T-helper 17 cell (primary cell): ENCODE results near the gene GKN1. TPM values are rescaled to one million over a fixed set of nuclear protein-coding genes. Genes with fewer than 3 reads are reported as not detected.

ENCODE experiments used
- ATAC-seq: fragments of 150-1000 bp; cut with Tn5 transposase; 2 replicates; pipeline ENCODE4 v1.10.0; 2021; ENCODE audit warnings: mild to moderate bottlenecking, moderate library complexity
- DNase-seq, 3 donors: peaks; one replicate each; pipeline versions ENCODE4 v3.0.0 to v3.0.0-alpha.2; 2020 to 2021
- H3K9me3 ChIP-seq: one replicate; pipeline ENCODE4 v1.7.0; 2013; ENCODE audit warnings: low read length, mild to moderate bottlenecking; ENCODE audit not compliant: control insufficient read depth, poor library complexity, severe bottlenecking
- H3K27ac Mint-ChIP-seq: one replicate; pipeline ENCODE4 v1.8.0; 2022; ENCODE audit warnings: mild to moderate bottlenecking, moderate library complexity, mixed read lengths
- H3K27me3 Mint-ChIP-seq: one replicate; pipeline ENCODE4 v1.8.0; 2022; ENCODE audit warnings: mixed read lengths
- H3K36me3 Mint-ChIP-seq: one replicate; pipeline ENCODE4 v1.8.0; 2022; ENCODE audit warnings: low read depth, mixed read lengths
- H3K4me1 Mint-ChIP-seq: one replicate; pipeline ENCODE4 v1.8.0; 2022; ENCODE audit warnings: mild to moderate bottlenecking, mixed read lengths
- H3K4me3 Mint-ChIP-seq: one replicate; pipeline ENCODE4 v1.8.0; 2022; ENCODE audit warnings: mild to moderate bottlenecking, moderate library complexity, mixed read lengths
- total RNA-seq, 4 donors: library from RNA in 2 of 4; stranded (reverse) in 2 of 4; gene quantifications; one replicate each; pipeline ENCODE4 v1.2.3 and lab custom pipeline; 2022 to 2026

The GKN1 gene
- total RNA-seq, 2 donors from 2014 or later = not detected

- no peak overlapping the region for H3K27ac Mint-ChIP-seq
- peaks cover 10% of the 10 kb centered on the region for H3K4me1 Mint-ChIP-seq
- no peaks in the 10 kb centered on the region for H3K9me3 ChIP-seq
- no peaks in the 10 kb centered on the region for H3K36me3 Mint-ChIP-seq
- peaks cover 63% of the 10 kb centered on the region for H3K27me3 Mint-ChIP-seq
- DNase-seq (no peak), ATAC-seq (no peak)
- H3K4me3 Mint-ChIP-seq = no peak overlapping the region
Measured at GRCh38 chr2:69017835-69018234, 43.4 kb downstream of the GKN1 start.

GRCh38 chr2:69018678-69019095 is 44.3 kb downstream of the GKN1 start:
- ATAC-seq = no peak

GRCh38 chr2:69020496-69021426 is 46.3 kb downstream of the GKN1 start:
- Mint-ChIP-seq H3K4me3 (no peak overlapping the region), H3K27me3 (peaks cover 45% of the 10 kb centered on the region), H3K4me1 (no peaks in the 10 kb centered on the region), H3K27ac (no peak overlapping the region), H3K36me3 (no peaks in the 10 kb centered on the region)
- DNase-seq = no peak
- H3K9me3 ChIP-seq = no peaks in the 10 kb centered on the region
- no peak for ATAC-seq

More at GRCh38 chr2:69018678-69019095, 44.3 kb downstream of the GKN1 start:
- Mint-ChIP-seq H3K4me3 (no peak overlapping the region), H3K27me3 (peaks cover 58% of the 10 kb centered on the region), H3K4me1 (peaks cover 7% of the 10 kb centered on the region), H3K27ac (no peak overlapping the region), H3K36me3 (no peaks in the 10 kb centered on the region)
- H3K9me3 ChIP-seq = no peaks in the 10 kb centered on the region
- no peak for DNase-seq

- no peak overlapping the region for H3K4me3 Mint-ChIP-seq
- no peaks in the 10 kb centered on the region for H3K4me1 Mint-ChIP-seq
- no peaks in the 10 kb centered on the region for H3K36me3 Mint-ChIP-seq
- H3K9me3 ChIP-seq = no peaks in the 10 kb centered on the region
- DNase-seq (no peak), ATAC-seq (no peak)
- H3K27ac Mint-ChIP-seq = no peak overlapping the region
- peaks cover 55% of the 10 kb centered on the region for H3K27me3 Mint-ChIP-seq
Measured at GRCh38 chr2:69021727-69022126, 47.3 kb downstream of the GKN1 start.

- ATAC-seq (no peak), DNase-seq (no peak)
- Mint-ChIP-seq H3K4me1 (no peaks in the 10 kb centered on the region), H3K36me3 (no peaks in the 10 kb centered on the region), H3K27me3 (peaks cover 54% of the 10 kb centered on the region), H3K27ac (no peak overlapping the region), H3K4me3 (no peak overlapping the region)
- no peaks in the 10 kb centered on the region for H3K9me3 ChIP-seq
Measured at GRCh38 chr2:69022548-69022947, 48.1 kb downstream of the GKN1 start.

- no peaks in the 10 kb centered on the region for H3K9me3 ChIP-seq
- Mint-ChIP-seq H3K4me3 (no peak overlapping the region), H3K36me3 (no peaks in the 10 kb centered on the region), H3K27me3 (peaks cover 47% of the 10 kb centered on the region), H3K4me1 (no peaks in the 10 kb centered on the region), H3K27ac (no peak overlapping the region)
- ATAC-seq (no peak), DNase-seq (no peak)
Measured at GRCh38 chr2:69023236-69023635, 48.8 kb downstream of the GKN1 start.

- H3K9me3 ChIP-seq = no peaks in the 10 kb centered on the region
- H3K4me1 Mint-ChIP-seq = no peaks in the 10 kb centered on the region
- ATAC-seq = no peak
- DNase-seq = no peak
- H3K4me3 Mint-ChIP-seq = no peak overlapping the region
- H3K27ac Mint-ChIP-seq = no peak overlapping the region
- peaks cover 29% of the 10 kb centered on the region for H3K27me3 Mint-ChIP-seq
- no peaks in the 10 kb centered on the region for H3K36me3 Mint-ChIP-seq
Measured at GRCh38 chr2:69026026-69026425, 51.6 kb downstream of the GKN1 start.

GRCh38 chr2:69026691-69027459 is 52.4 kb downstream of the GKN1 start:
- no peak for ATAC-seq

More at GRCh38 chr2:69026691-69027459, 52.4 kb downstream of the GKN1 start:
- no peaks in the 10 kb centered on the region for H3K36me3 Mint-ChIP-seq
- H3K9me3 ChIP-seq = no peaks in the 10 kb centered on the region
- H3K4me1 Mint-ChIP-seq = no peaks in the 10 kb centered on the region
- H3K27me3 Mint-ChIP-seq = peaks cover 26% of the 10 kb centered on the region
- no peak overlapping the region for H3K27ac Mint-ChIP-seq
- no peak overlapping the region for H3K4me3 Mint-ChIP-seq
- DNase-seq = no peak

Other genes starting within 250 kb of the GKN1 start
- 10 to 100 TPM; 75.6 to 90.6 TPM for gene ARHGAP25, start 239.8 kb upstream of the GKN1 start, total RNA-seq
- not detected for gene BMP10, start 103.2 kb upstream of the GKN1 start, total RNA-seq
- not detected for gene GKN2, start 21.7 kb upstream of the GKN1 start, total RNA-seq
- gene ANTXR1, start 38.5 kb downstream of the GKN1 start, total RNA-seq = not detected